LHCN-M2 (cell line): ENCODE results near the gene PCTP. TPM values are rescaled to one million over a fixed set of nuclear protein-coding genes. Genes with fewer than 3 reads are reported as not detected.

Experiments used
- DNase-seq: peaks from one replicate; pipeline ENCODE4 v3.0.0-alpha.2; 2012; ENCODE audit warnings: low read depth
- total RNA-seq: library from RNA; depleted of rRNA; stranded (reverse); fragments of >200 nt; gene quantifications from 2 replicates; pipeline ENCODE4 v1.2.3, GENCODE V29; 2014; rRNA removed

The PCTP gene
- total RNA-seq, 1 experiment from 2014 or later = 19.8 TPM

DNA sequence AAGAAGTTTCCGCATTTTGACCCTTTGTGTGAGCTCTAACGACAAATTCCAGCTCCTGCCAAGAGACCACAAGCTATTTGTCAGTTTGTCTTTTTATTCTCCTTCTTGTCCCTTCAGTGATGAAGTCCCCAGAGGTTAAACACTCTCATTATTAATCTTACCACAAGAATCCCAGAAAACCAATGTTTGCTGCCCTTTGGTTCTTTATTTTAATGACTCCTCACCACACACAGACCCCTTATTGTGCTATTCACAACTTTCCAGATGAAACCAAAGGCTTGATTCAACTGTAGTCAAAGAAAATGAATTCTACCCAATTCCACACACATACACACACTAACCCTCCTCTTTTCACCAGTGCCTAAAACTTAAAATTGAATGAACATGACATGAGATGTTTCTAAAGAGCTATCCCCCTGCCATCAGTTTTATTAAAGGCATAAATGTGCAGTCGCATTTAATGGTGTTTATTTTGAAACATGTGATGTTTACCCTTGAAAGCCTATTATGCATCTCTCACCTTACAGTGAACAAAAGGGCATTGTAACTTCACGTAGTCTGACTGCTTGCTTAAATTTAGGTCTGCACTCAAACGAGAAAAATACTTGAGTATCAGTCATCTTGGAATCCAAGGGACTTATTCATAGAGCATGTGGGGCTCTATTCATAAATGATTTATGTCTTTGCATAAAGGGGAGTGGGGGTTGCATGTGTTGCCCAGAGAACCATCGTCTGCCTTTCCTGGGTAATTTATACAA is 44.1 kb downstream of the PCTP start:
- DNase-seq = peak; percentile 24

DNA sequence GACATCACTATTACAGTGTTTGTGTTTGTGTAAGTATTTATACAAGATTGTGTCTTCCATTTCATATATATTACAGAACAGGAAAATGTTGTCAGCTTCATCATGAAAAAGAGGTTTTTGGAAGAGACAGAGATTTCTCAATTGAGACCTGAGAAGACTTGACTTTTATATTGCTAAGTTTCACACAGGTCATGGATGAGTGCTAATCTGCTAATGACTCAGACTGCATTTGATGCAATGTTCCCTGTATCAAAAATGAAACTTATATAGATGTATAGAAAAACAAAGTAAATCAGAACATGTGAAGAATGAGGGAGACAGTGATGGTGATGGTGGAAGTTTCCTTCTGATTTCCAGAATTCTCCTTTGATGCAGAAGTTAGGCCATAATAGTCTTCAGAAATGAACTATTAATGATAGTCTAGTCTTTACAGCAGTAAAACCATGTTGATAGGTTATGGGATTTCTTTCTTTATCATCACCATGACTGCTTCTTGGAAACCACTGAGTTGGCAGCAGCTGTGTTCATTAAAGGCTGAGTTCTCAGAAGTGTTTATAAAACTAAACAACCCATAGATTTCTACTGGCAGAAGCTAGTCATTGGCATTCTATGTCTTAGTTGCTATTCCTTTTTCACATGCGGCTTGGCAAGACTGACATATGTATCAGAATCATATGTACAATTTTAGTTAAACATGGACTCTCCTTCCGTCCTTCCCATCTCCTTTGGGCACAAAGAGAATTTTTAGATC is 56.1 kb downstream of the PCTP start:
- no peak for DNase-seq

DNA sequence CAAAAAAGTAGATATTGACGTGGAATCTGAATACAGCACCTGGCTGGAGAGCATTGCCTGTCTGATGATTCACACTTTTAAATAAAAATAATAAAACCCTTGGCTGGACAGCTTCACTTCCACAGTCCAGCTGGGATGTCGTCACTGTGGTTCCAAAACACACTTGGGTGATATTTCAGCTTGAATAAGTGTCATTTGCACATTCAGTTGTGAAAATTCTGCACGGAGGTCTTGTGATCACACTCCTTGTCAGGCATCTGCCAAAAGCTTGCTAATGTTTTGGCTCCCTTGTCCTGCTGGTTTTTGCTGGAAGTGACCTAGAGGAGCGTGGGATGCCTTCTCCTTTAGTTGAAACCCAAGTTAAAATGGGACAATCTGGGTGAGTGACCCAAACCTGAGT is 60.7 kb downstream of the PCTP start:
- peak; percentile 18 for DNase-seq

DNA sequence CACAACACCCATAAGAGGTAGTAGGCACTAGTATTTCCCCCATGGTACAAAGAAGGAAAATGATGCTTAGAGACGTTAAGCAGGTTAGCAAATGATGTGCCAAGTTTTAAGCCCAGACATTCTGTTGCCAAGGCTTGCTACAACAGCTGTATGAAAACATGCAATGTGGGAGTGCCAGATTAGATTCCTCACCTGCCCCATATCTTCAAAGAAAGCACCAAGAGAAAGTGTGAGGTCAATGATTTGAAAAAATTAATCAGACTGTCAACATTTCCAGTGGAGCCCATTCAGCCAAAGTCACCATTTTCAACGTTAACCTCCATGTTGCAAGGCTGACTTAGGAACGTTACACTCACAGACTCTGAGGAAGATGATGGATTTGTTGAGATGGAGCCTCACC is 61.5 kb downstream of the PCTP start:
- DNase-seq = peak; percentile 24

DNA sequence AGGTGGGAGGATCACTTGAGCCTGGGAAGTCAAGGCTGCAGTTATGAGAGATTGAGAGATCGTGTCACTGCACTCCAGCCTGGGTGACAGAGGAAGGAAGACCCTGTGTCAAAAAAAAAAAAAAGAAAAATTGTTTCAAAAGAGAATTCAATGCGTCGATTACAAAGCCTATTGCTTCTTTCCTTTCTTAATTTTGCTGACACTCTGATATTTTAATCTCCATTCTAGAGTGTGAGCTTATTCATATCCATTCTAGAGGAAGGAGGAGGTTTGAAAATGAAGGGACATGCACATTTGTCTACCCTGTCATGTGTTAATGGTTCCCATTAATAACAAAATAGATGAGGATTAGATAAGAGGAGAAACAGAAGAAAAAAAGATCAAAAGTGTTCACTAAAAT is 63.1 kb downstream of the PCTP start:
- no peak for DNase-seq

DNA sequence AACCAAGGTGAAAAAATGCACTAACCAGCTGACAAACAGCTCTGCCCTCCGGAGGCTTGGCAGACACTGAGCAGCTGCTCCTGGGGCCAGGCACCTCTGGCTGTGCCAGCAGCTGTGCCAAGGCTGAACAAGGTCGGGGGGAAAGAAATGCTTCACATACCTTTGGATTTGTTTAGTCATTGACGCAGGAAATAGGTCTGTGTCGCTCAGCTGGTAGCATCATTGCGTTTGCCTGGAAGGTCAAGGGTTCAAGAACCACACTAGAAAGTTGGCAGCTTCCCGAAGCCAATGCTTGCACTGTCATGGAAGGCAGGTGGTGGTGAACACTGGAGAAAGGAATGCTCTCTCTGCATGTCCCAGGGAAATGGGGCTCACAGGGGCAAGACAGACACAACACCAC is 63.5 kb downstream of the PCTP start:
- DNase-seq = peak; percentile 95

DNA sequence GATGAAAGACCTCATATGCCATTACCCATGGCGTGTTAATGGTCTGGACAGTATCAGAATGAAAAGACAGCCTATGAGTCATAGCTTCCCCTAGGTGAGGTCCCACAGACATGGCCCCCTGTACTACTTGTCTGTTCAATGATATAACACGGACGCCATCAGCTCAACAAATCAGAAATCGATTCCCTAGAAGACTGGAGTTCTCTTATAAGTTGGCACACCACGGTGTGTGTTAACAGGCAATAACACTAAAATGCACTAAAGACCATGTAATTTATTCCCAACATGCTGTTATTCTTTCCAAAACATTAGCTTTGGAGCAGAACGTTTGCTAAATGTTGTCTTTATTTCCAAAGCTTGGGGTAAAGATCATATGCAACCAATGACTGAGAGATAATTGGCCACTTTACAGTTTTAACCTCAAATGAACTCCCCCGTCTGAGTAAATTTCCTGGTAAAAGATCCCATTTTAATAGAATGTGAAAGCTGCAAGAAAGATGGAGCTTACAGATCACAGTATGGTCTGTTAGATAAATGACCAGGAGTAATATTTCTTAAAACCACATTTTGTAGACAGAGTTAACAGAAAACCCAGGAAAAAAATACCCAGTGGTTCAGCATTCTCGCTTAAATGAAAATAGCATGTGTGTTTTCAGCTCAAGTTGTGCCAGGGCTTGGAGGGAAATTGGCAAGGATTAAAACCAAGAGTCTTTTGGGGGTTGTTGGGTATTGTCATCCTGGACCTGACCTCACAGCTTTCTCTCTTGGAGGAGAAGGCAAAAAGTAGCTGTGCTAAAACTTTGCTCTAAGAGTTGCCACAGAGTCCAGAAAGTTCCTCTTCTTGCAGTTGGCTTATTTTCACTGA is 65.9 kb downstream of the PCTP start:
- DNase-seq = no peak

DNA sequence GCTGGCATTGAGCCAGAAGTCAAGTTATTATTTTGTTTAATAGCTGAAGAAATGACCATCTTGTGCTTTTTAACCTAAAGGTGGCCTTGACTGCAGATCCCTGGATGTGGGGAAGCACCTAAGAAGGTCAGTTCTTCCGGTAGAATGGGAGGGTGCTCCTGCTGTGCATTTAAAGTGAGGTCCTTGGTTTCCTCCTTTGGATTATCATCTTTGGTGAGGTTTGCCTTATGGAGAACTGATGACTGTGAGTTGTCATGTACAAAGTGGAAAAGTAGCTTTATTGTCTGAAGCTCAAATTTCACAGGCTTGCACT is 66.5 kb downstream of the PCTP start:
- no peak for DNase-seq

DNA sequence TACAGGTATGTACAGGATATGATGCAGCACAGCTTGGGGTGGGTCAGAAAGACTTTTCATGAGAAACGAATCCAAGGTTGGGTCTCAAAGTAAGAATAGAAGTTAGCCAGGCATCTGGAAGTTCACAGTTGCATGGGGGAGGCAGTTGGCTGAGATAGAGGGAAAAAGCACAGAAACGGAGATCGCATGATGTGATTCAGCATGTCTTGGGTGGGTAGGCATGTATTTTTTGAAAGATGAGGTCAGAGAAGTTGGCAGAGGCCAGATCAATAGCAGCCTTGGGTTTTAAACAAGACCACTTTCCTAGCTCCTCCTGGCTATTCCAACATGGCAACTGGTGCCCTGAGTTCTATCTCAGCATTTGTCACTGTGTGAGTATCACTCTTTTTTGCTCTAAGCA is 67.2 kb downstream of the PCTP start:
- DNase-seq = no peak

DNA sequence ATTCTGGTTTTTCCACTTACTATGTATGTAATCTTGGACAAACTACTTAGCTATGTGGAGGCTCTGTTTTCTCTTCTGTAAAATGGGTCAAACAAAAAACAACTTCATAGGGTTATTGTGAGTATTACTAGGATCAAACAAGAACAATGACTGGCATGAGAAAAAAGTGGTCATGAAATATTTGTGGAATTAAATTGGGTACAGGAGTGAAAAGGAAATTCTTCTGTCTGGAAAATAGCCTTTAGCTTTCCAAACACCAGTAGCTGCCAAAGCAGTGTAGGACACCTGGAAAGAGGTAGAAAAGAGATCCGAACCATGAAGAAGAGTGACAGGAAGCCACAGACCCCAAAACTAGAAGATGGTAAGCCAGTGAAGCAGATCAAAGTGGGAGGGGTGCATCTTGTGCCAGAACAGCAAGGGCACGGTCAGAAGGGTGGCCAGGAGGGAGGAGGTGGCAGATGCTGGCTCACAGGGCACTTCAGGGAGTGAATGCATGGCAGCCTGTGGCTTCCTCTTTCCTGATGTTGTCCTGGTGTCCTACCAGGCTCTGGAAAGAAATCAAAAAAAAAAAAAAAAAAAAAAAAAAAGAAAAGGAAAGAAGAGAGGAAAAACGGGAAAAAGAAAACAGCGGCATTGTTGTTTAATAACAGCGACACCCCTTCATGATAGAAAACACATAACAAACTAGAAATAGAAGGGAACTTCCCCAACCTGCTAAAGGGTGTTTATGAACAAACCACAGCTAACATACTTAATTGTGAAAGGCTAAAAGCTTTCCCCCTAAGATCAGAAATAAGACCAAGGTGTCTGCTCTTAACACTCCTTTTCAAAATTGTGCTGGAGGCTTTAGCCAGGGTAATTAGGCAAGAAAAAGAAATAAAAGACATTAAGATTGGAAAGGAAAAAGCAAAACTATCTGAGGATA is 67.9 kb downstream of the PCTP start:
- no peak for DNase-seq

DNA sequence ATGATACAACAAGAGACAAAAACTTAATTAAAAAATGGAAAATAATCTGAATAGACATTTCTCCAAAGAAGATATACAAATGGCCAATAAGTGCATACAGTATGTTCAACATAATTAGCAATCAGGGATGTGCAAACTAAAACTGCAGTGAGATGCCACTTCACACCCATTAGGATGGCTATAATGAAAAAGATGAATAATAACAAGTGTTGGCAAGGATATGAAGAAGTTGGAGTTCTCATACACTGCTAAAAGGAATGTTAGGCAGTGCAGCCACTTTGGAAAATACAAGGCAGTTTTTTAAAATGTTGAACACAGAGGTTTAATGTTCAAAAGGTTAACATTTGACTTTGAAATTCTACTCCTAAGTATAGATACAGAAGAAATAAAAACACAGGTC is 69.8 kb downstream of the PCTP start:
- no peak for DNase-seq

DNA sequence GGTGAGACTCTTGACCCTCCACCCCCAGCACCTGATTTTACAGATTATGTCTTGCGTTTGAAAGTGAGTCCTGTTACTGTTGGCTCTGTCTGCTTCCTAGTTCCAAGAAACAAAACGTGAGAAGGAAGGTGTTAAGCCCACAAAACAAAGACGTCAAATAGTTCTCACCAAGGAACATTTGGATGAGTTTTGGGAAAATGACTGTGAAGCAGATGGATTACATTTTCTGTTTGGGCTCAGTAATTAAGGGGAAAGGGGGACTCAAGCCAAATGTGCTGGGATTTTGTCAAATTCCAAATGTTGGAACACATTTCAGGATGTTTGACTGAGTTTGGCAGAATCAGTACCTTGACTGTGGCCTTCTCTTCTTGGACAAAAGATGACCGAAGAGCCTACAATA is 71.2 kb downstream of the PCTP start:
- no peak for DNase-seq

DNA sequence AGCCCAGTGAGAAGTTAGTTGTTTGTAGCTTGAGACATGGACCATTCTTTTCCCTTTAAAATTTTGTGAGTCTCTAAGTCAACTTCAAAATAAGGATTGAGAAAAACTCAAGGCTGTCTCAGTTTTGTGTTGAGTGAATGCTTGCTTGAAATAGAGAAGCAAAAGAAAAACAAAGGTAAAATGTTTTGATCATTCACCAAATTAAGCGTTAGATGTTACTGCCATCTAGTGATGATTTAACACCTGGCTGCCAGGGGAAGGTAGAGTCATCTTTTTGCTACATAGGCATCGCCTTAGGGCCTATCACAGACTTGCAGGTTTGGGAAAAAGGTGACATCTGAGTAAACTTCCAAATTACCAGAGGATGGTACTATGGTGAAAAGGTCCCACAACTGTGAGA is 74.4 kb downstream of the PCTP start:
- DNase-seq = peak; percentile 27

Other genes with a start within 250 kb of the PCTP start
- not detected in 2 replicates for gene SMIM36, start 239.6 kb upstream of the PCTP start, total RNA-seq
- gene TMEM100, start 28.2 kb upstream of the PCTP start, total RNA-seq = 8.7 and 12.1 TPM in 2 replicates